ENCODE results near the gene PMVK.

The PMVK gene

DNA sequence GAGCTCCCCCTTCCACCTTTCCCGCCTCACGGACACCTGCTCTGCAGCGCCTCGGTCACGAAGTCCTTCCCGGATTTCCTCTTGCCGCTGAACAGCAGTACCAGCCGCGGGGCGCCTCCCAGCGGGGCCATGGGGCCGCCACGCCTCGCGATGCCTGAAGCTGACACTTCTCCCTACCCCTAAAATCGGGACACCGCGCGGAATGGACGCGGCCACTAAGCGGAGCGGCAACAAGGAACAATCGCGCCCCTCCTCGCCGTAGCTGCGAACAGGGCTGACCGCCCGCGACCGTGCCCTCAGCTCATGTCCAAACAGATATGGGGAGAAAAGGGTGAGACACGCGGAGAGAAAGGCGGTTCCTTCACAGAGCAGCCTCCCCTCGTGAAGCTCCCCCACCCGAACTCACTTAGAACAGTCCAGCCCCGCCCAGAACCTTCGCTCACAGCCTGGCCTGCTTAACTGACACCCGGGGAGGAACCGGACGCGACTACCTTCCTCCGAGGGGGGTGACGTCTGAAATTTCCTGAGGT lies at the start of gene PMVK:
Gene PMVK (minus strand): TSS at position 165 of the 530 bp plus-strand sequence. CDS start 34 bp downstream, at position 131.
- H3K4me3 ChIP-seq (ENCODE audit: severe bottlenecking): peak within 1 kb of the TSS; percentile 52
- ATAC-seq (ENCODE audit: low read depth): peak; percentile 76
- DNase-seq (ENCODE audit: low spot score): peak; percentile 94
- TF ChIP-seq, protein P1, sequence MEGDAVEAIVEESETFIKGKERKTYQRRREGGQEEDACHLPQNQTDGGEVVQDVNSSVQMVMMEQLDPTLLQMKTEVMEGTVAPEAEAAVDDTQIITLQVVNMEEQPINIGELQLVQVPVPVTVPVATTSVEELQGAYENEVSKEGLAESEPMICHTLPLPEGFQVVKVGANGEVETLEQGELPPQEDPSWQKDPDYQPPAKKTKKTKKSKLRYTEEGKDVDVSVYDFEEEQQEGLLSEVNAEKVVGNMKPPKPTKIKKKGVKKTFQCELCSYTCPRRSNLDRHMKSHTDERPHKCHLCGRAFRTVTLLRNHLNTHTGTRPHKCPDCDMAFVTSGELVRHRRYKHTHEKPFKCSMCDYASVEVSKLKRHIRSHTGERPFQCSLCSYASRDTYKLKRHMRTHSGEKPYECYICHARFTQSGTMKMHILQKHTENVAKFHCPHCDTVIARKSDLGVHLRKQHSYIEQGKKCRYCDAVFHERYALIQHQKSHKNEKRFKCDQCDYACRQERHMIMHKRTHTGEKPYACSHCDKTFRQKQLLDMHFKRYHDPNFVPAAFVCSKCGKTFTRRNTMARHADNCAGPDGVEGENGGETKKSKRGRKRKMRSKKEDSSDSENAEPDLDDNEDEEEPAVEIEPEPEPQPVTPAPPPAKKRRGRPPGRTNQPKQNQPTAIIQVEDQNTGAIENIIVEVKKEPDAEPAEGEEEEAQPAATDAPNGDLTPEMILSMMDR (IDR thresholded peaks at IDR 0.05; ENCODE audit: poor library complexity, severe bottlenecking): peak; percentile 55
- peaks cover 26% of the 10 kb centered on the region for H3K4me1 ChIP-seq (ENCODE audit: insufficient read depth, poor library complexity, severe bottlenecking)
- H3K27me3 ChIP-seq (ENCODE audit: insufficient read depth, poor library complexity, severe bottlenecking): no peaks in the 10 kb centered on the region
- peak within 1 kb of the TSS; percentile 90 for H3K27ac ChIP-seq (ENCODE audit: poor library complexity, severe bottlenecking)
- H3K9me3 ChIP-seq (ENCODE audit: severe bottlenecking): no peaks in the 10 kb centered on the region
- H3K36me3 ChIP-seq (ENCODE audit: low read depth): no peaks in the 10 kb centered on the region

DNA sequence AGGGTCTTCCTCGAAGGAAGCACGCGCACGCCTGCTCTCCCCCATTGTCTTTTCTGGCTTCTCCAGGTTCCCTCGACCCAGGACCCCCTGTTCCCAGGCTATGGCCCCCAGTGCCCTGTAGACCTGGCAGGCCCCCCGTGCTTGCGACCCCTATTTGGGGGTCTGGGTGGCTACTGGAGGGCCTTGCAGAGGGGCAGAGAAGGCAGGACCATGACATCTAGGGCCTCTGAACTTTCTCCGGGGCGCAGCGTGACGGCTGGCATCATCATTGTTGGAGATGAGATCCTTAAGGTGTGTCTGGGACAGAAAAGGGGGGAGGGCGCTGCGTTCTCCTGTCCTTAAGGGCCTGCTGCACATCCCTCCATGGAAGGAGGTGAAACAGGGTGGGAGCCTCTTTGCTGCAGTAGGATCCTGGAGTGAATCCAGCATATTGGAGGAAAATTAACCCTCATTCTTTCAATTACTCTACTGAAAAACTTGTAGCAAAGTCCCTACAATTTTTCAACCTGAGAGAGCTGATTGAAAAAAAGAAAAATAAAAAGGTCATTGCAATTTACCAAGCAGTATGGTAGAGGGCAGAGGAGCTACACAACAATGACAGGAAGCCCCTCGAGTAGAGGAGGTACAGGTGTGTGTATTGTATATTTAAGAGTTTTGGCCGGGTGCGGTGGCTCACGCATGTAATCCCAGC lies 47.4 kb upstream of the PMVK start:
- H3K9me3 ChIP-seq (ENCODE audit: severe bottlenecking): no peaks in the 10 kb centered on the region
- no peaks in the 10 kb centered on the region for H3K27me3 ChIP-seq (ENCODE audit: insufficient read depth, poor library complexity, severe bottlenecking)
- H3K36me3 ChIP-seq (ENCODE audit: low read depth): peaks cover 52% of the 10 kb centered on the region
- peak overlapping the region; percentile 75 for H3K4me3 ChIP-seq (ENCODE audit: severe bottlenecking)
- DNase-seq (ENCODE audit: low spot score) (peak; percentile 53), ATAC-seq (ENCODE audit: low read depth) (peak; percentile 5; the same call in 1 of the 3 replicates)
- H3K27ac ChIP-seq (ENCODE audit: poor library complexity, severe bottlenecking): peak overlapping the region; percentile 67
- TF ChIP-seq, protein P1 (IDR thresholded peaks at IDR 0.05; ENCODE audit: poor library complexity, severe bottlenecking): peak; percentile 16
- peaks cover 10% of the 10 kb centered on the region for H3K4me1 ChIP-seq (ENCODE audit: insufficient read depth, poor library complexity, severe bottlenecking)

DNA sequence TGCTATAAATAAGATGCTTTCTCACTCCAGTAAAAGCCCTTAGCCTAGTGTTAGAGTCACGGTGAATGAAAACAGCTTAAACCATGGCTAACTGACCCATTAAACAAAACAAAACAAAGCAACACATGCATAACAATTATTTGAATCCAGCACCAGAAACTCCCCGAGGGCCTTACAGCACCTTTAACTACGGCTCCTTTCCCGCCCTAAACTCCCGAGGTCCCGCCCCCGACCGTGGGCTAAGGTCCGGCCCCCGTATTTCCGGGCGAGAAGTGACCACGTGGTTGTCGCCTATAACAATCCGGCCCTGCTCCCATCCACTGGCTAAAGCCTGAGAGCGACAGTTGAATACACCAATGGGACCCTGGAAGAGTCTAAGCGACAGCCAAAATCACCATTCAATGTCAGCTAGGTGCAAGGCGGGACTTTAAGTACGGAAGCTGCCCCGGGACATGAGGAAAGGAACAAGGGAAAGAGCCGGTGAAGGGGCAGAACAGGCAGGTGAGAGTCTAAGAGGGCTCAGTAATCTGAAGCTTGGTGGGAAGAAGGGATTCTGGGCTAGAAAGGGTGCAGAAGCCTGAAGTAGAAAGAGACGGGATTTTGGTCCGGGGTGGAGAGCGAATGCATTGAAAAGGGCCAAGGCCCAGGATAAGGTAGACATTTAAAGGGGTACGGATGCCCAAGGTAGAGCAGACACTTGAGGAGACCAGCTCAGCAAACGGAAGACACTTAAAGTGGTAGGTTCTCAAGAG lies 46.6 kb upstream of the PMVK start, which contains the start of gene FLAD1:
Gene FLAD1 (plus strand): TSS at position 448 of the 752 bp plus-strand sequence. CDS start 351 bp downstream, outside the sequence.
- ATAC-seq (ENCODE audit: low read depth) (peak; percentile 99), DNase-seq (ENCODE audit: low spot score) (peak; percentile 98)
- peak within 1 kb of the TSS; percentile 75 for H3K4me3 ChIP-seq (ENCODE audit: severe bottlenecking)
- no peaks in the 10 kb centered on the region for H3K27me3 ChIP-seq (ENCODE audit: insufficient read depth, poor library complexity, severe bottlenecking)
- H3K36me3 ChIP-seq (ENCODE audit: low read depth): peaks cover 49% of the 10 kb centered on the region
- TF ChIP-seq, protein P1 (IDR thresholded peaks at IDR 0.05; ENCODE audit: poor library complexity, severe bottlenecking): no peak
- H3K9me3 ChIP-seq (ENCODE audit: severe bottlenecking): no peaks in the 10 kb centered on the region
- H3K27ac ChIP-seq (ENCODE audit: poor library complexity, severe bottlenecking): peak within 1 kb of the TSS; percentile 67
- H3K4me1 ChIP-seq (ENCODE audit: insufficient read depth, poor library complexity, severe bottlenecking): peaks cover 10% of the 10 kb centered on the region

DNA sequence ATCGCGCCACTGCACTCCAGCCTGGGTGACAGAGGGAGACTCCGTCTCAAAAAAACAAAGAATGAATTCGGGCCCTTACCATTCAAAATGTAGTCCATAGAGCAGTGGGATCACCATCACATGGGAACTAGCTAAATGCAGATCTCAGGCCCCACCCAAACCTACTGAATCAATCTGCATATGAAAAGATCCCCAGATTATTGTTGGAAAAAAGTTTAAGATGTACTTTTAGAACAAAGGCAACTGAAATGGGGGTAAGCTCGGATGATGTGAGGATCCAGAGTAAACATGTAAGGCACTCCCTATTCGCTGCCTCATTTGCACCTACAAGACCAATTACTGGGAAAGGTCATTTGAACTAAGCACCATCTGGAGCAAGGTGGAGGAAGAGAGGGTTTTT lies 45.8 kb upstream of the PMVK start:
- ATAC-seq (ENCODE audit: low read depth) (no peak), DNase-seq (ENCODE audit: low spot score) (no peak)
- Histone ChIP-seq H3K9me3 (ENCODE audit: severe bottlenecking) (no peaks in the 10 kb centered on the region), H3K4me3 (ENCODE audit: severe bottlenecking) (peak overlapping the region; percentile 75), H3K36me3 (ENCODE audit: low read depth) (peaks cover 49% of the 10 kb centered on the region), H3K4me1 (ENCODE audit: insufficient read depth, poor library complexity, severe bottlenecking) (peaks cover 10% of the 10 kb centered on the region), H3K27me3 (ENCODE audit: insufficient read depth, poor library complexity, severe bottlenecking) (no peaks in the 10 kb centered on the region), H3K27ac (ENCODE audit: poor library complexity, severe bottlenecking) (peak overlapping the region; percentile 67)
- TF ChIP-seq, protein P1 (IDR thresholded peaks at IDR 0.05; ENCODE audit: poor library complexity, severe bottlenecking): no peak

Measured in RWPE2 (cell line).